ENCODE data around the gene RREB1.

- TF ChIP-seq CTCF (optimal IDR thresholded peaks at IDR 0.05 in 1 of 3, IDR thresholded peaks at IDR 0.05 in 1 of 3, conservative IDR thresholded peaks at IDR 0.05 in 1 of 3; ENCODE audit: extremely low read depth in 1 of 3, insufficient read depth in 2 of 3, low read length in 3 of 3) (no peak), EZH2 (IDR thresholded peaks at IDR 0.05; ENCODE audit: low read length) (no peak)
Observed at GRCh38 chr6:7100072-7100752, 7.5 kb upstream of the RREB1 start.

All from keratinocyte (primary cell).